CD4-positive, alpha-beta T cell treated with Interleukin-10 for 1 hour (primary cell): ENCODE data around the gene SLC8B1.

Experiments used
- DNase-seq: peaks from one replicate; pipeline ENCODE4 v3.0.0-alpha.2; 2020

Gene SLC8B1

GRCh38 chr12:113318900-113319628, 15.8 kb downstream of the SLC8B1 start:
- no peak for DNase-seq

DNA sequence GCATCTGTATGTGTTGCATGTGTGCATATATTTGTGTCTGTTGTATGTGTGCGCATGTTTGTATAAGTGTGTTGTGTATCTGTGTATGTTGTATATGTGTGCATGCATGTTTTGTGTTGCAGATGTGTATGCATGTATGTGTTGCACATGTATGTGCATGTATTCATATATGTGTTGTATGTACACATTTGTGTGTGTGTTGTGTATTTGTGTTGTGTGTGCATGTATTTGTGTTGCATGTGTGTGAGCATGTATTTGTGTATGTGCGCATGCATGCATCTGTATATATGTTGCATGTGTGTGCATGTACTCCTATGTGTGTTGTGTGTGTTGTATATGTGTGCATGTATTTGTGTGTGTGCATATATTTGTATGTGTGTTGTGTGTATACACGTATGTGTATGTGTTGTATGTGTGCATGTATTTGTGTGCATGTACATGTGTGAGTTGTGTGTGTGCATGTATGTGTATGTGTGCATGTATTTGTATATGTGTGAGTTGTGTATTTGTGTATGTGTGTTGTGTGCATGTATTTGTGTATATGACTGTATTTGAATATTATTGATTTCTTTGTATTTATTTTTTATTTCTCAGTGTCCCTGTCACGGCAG, 16.8 kb downstream of the SLC8B1 start:
- DNase-seq: no peak

GRCh38 chr12:113317122-113317521, 17.8 kb downstream of the SLC8B1 start:
- no peak for DNase-seq

GRCh38 chr12:113316155-113316554, 18.8 kb downstream of the SLC8B1 start:
- DNase-seq: no peak

DNA sequence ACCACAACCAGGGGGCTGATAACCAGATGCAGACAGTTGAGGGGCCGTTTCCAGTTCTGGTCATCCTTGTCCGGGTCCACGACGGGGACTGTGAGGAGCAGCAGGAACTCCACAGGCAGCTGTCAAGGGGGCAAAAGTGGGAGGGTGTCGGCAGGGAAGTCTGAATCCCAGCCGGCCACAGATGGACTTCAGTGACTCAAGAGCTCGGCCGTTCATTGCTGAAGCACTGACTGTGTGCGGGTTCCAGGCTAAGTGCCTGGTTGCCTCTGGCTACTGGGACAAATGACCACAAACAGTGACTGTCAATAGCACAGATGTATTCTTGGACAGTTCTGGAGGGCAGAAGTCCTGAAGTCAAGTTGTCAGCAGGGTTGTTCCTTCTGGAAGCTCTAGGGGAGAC, 19.6 kb downstream of the SLC8B1 start:
- DNase-seq: no peak

DNA sequence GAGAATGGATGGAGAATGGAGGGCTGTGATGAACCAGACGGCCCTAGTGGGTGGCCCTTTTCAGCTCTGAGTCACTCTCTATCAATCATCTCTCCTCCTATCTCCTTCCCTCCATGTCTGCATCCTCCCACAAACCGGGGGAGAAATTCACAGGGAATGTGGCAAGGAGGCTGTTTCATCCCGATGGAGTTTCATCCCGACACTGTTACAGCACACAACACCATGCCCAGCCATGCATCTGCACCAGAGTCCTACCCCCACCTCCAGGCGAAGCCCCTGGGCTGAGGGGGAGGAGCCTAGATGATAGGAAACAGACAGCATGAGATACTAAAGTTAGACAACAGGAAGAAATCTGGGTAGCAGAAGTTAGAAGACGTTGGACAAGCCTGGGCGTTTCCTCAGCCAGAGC, 20.8 kb downstream of the SLC8B1 start:
- DNase-seq: no peak

- DNase-seq: no peak
These were observed 24.4 kb downstream of the SLC8B1 start for GRCh38 chr12:113310489-113310888.

GRCh38 chr12:113306382-113306781, 28.5 kb downstream of the SLC8B1 start:
- no peak for DNase-seq

DNA sequence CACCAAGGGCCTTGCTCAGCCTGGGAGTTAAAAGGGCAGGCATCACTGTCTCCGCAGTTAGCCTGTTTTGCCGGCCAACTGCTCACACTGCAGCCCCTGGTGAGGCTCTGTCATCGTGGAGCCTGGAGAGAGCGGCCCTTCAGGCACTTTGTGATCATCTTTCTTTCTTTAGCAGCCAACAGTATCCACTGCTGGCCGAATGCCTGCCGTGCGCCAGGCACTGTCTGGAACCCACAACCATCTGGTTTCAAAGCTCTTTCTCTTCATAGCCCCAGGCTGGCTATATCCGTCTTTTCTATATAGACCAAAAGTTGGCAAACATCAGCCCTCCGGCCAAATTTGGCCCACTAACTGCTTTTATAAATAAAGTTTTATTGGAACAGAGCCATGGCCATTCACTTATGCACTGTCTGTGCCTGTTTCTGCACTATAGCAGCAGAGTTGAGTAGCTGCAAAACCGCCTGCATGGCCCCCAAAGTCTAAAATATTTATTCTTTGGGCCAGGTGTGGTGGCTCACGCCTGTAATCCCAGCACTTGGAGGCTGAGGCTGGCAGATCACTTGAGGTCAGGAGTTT, 29.5 kb downstream of the SLC8B1 start:
- no peak for DNase-seq

GRCh38 chr12:113302886-113303640, 31.8 kb downstream of the SLC8B1 start:
- peak; percentile 18 for DNase-seq

GRCh38 chr12:113302466-113302865, 32.4 kb downstream of the SLC8B1 start:
- DNase-seq: no peak

DNA sequence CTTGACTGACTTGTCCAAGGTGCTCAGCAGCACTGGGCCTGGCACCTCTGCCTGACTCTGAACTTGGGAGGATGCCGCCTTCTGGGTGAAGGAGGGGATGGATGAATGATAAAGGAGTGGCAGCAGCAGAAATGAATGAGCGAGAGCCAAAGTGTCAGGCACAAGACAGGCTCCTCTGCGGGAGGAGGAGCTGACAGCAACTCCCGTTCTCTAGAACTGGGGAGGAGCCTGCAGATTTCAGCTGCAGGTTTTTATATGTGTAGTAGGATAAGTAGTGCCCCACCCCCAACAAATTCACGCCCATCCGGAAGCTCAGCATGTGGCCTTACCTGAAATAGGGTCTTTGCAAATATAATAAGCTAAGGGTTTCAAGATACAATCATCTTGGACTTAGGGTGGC, 33.1 kb downstream of the SLC8B1 start:
- DNase-seq: no peak

GRCh38 chr12:113299619-113300237, 35.2 kb downstream of the SLC8B1 start:
- DNase-seq: no peak

GRCh38 chr12:113298861-113299545, 35.9 kb downstream of the SLC8B1 start:
- no peak for DNase-seq

DNA sequence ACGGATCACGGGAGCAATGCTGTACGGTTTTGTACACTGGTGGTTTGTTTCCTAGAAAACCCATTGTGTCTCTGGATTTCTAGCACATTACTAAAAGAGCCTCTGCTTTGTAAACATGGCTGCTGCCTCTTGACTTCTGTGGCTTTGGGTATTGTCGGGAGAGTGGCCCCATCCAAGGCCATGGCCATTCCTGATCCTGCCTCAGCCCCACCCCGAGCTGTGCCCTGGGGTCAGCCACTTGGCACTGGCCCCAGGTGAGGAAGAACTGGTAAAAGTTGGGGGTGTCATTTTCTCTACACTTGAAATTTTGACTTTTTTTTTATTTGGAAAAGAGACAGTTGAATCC, 36.5 kb downstream of the SLC8B1 start:
- no peak for DNase-seq

GRCh38 chr12:113297621-113298471, 37.1 kb downstream of the SLC8B1 start:
- DNase-seq: no peak

DNA sequence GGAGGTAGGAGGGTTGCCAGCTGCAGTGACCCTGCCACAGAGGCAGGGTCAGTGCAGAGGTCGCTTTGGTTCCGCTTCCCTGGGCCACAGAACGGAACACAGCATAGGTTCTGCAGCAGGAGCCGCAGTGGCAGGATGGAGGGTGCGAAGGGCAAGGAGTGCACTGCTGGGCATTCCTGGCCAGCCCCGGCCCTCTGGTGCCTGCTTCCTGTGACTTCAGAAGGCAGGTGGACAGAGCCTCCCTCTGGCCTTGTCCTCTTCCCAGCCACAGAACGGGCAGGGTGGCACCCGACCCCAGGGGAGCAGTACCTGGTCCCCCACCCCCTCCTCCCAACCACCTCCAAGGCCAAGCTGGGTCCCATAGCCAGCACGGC, 37.7 kb downstream of the SLC8B1 start:
- no peak for DNase-seq

DNA sequence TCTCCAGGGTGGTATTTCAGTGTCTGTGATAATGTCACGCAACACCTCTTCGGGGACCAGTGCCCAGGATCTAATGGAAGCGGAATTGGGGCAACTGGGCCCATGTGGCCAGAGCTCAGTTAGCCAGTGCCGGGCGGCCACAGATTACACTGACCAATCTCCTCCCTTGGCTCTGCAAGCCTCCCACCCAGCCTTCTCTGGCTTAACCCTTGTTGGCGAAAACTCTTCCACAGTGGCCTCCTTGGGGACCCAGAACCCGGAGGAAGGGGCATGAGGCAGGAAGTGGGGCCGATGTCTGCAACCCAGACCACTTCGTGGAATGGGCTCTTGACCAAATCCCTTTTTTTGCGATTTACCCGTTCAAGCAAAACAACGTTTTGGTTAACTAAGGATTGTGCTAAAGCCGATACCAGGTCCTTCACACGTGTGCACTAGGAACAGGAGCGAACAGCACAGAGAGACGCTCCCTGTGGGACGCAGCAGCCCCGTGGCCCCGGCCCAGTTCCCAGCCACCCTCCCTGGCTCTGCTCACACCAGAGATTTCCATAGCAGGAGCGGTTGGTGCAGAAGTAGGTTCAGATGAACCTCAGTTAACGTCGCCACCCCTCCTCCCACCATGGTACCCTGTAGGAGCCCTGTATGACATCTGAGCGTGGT, 38.2 kb downstream of the SLC8B1 start:
- DNase-seq: no peak

GRCh38 chr12:113295886-113296556, 38.9 kb downstream of the SLC8B1 start:
- no peak for DNase-seq

DNA sequence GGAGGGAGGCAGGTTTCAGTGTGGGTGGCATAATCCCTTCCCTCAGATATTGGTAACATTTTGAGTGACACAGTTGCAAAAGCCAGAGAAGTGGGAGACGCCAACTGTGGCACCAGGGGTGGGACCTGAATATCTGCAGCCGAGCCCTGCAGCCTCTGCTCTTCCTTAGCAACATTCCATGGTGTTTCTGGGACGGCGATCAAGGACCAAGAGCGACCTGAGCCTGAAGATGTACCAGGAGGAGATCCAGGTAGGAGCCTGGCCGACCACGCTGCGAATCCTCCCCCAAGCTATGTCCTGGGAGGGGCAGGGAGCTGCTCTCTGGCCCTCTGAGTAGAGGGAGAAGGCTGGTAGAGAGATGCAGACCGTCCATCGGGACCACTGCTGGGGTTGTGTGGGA, 41.8 kb downstream of the SLC8B1 start:
- no peak for DNase-seq

- DNase-seq: no peak
These were observed 42.4 kb downstream of the SLC8B1 start for GRCh38 chr12:113292547-113292946.
